Effector memory CD4-positive, alpha-beta T cell (primary cell): ENCODE measurements around the gene VPS4A.
"Not testable (repeated sequence)": the region's sequence is repeated elsewhere in the genome, so short reads cannot be mapped to it uniquely, and the experiment has no call there.

Source experiments
- DNase-seq, 3 donors: peaks; one replicate each; pipeline ENCODE4 v3.0.0-alpha.2; 2020
- H3K27ac ChIP-seq: 2 replicates; pipeline ENCODE4 v1.7.0; 2013; ENCODE audit warnings: mild to moderate bottlenecking, low read length, moderate library complexity; ENCODE audit not compliant: insufficient read depth, poor library complexity, severe bottlenecking
- H3K27me3 ChIP-seq: replicated peaks from 2 replicates; pipeline ENCODE4 v1.7.0; 2013; ENCODE audit warnings: mild to moderate bottlenecking, low read length; ENCODE audit not compliant: insufficient read depth, control insufficient read depth, poor library complexity, severe bottlenecking
- H3K36me3 ChIP-seq: 2 replicates; pipeline ENCODE4 v1.7.0; 2013; ENCODE audit warnings: mild to moderate bottlenecking, low read length, moderate library complexity; ENCODE audit not compliant: control insufficient read depth, insufficient read depth
- H3K4me1 ChIP-seq: 2 replicates; pipeline ENCODE4 v1.7.0; 2013; ENCODE audit warnings: low read length, mild to moderate bottlenecking; ENCODE audit not compliant: control insufficient read depth, insufficient read depth, poor library complexity, severe bottlenecking
- H3K4me3 ChIP-seq: 2 replicates; pipeline ENCODE4 v1.7.0; 2013; ENCODE audit warnings: low read length, low read depth, mild to moderate bottlenecking; ENCODE audit not compliant: insufficient read depth, poor library complexity, severe bottlenecking
- H3K9me3 ChIP-seq: 2 replicates; pipeline ENCODE4 v1.7.0; 2013; ENCODE audit warnings: mild to moderate bottlenecking, low read length, moderate library complexity; ENCODE audit not compliant: control insufficient read depth

The VPS4A gene

DNA sequence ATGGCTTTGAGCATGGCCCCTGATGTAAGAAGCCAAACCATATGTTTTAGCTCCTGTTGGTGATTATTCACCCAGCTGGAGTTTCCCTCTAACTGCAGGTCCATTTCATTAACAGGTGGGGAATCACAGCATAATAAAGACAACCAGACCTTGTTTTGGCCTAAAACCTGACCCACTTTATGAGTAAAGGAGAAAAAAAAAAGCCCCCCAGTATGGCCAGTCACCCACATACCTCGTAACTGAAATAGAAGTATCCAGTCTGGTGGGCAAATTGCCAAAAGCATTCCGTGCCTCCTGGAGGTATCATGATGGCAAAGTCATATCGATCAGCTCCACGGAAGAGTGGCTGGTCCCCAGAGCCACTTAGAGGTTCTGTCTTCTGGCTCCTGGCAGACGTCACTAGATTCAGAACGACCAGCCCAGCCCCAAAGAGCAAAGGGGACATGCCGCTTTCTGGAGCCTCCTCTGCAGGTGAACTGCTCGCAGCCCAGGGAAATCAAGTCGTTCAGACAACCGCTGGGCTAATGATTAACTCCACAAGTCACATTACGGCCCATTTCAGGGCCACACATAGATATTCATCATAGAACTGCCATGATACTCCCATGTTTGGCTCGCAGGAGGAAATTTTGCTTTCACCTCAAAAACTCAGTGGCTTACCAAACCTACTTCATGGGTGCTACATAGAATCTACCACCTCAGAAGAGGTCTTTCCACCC is 40.3 kb downstream of the VPS4A start, which contains the start of gene TMED6:
TSS of gene TMED6 (minus strand) at position 478 of the 719 bp plus-strand sequence. CDS start at position 445, 33 bp downstream.
- no peak within 1 kb of the TSS for H3K27ac ChIP-seq
- H3K4me1 ChIP-seq: no peaks in the 10 kb centered on the region
- peaks cover 25% of the 10 kb centered on the region for H3K36me3 ChIP-seq

DNA sequence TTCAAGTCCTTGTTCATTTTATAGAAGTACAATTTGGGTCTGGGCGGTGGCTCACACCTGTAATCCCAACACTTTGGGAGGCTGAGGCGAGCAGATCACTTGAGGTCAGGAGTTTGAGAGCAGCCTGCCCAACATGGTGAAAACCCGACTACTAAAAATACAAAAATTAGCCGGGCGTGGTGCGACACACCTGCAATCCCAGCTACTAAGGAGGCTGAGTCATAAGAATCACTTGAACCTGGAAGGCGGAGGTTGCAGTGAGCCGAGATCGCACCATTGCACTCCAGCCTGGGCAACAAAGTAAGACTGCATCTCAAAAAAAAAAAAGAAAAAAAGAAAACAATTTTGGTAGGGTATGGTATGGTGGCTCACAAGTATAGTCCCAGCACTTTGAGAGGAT is 48.9 kb downstream of the VPS4A start:
- H3K27ac ChIP-seq, H3K4me3 ChIP-seq, H3K27me3 ChIP-seq, H3K9me3 ChIP-seq, DNase-seq, H3K4me1 ChIP-seq: not testable (repeated sequence)
- peaks cover 36% of the 10 kb centered on the region for H3K36me3 ChIP-seq

More for the DNA sequence above, 40.3 kb downstream of the VPS4A start, which contains the start of gene TMED6:
- DNase-seq: no peak
- H3K9me3 ChIP-seq: no peaks in the 10 kb centered on the region
- H3K4me3 ChIP-seq: no peak within 1 kb of the TSS
- no peaks in the 10 kb centered on the region for H3K27me3 ChIP-seq

DNA sequence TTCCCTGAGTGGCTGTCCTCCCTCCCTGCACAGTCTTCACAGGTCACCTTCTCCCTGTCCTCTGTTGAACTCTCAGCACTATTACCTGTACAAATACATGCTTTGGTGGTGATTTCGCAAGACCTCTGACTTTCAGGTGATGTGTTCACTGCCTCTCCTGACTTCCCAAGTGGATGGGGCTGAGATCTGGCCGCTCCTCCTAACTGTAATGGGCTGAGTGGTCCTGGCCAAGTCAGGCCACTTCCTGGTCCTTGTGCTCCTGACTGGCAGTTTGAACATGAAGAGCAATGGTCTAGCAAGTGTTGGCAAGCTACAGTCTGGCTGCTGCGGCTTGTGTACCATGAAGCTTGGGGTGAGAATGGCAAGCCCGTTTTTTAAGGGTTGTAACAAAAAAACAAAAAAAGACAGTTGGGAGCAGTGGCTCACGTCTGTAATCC is 52.1 kb downstream of the VPS4A start:
- H3K4me3 ChIP-seq: no peak overlapping the region
- H3K27ac ChIP-seq: no peak overlapping the region
- H3K9me3 ChIP-seq: no peaks in the 10 kb centered on the region
- H3K27me3 ChIP-seq: no peaks in the 10 kb centered on the region
- DNase-seq: no peak
- peaks cover 45% of the 10 kb centered on the region for H3K36me3 ChIP-seq
- H3K4me1 ChIP-seq: no peaks in the 10 kb centered on the region

DNA sequence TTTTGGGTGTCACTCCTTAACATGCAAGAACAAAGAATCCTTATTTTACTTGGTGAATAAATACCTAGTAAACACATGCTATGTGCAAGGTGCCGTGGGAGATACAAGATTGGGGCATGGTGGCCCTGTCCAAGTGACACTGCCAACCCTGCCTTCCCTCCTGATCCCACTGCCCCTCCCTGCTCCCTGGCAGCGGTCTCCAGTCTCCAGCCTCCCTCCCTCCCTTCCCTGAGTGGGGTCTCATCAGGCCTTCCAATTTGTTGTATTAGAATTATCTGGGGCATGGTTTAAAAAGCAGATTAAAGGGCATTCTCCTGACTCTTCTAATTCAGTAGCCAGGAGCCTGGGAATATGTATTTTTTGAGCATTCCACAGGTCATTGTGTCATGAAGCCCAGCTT is 52.9 kb downstream of the VPS4A start:
- no peak for DNase-seq
- Histone ChIP-seq H3K9me3 (no peaks in the 10 kb centered on the region), H3K27ac (no peak overlapping the region), H3K4me3 (no peak overlapping the region), H3K27me3 (no peaks in the 10 kb centered on the region), H3K4me1 (no peaks in the 10 kb centered on the region), H3K36me3 (peaks cover 48% of the 10 kb centered on the region)

DNA sequence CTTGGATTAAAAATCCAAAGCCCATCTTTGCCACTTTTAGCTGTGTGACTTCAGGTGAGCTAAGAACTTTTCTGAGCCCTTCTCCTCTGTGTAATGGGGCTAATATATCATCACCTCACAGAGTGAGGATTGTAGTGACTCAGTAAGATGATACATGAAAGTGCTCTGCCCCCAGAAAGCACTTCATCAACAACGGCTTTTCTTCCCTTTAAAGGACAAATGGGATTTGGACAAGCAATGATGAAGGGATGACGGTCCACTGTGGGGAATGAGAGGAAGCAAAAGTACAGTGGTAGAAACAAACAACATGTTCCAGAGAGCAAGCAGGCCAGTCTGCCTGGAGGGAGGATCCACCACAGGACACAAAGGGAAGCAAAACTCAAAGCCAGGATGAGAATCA is 54.8 kb downstream of the VPS4A start:
- Histone ChIP-seq H3K9me3 (no peaks in the 10 kb centered on the region), H3K27me3 (no peaks in the 10 kb centered on the region), H3K36me3 (peaks cover 64% of the 10 kb centered on the region), H3K27ac (no peak overlapping the region), H3K4me3 (no peak overlapping the region), H3K4me1 (no peaks in the 10 kb centered on the region)
- no peak for DNase-seq

DNA sequence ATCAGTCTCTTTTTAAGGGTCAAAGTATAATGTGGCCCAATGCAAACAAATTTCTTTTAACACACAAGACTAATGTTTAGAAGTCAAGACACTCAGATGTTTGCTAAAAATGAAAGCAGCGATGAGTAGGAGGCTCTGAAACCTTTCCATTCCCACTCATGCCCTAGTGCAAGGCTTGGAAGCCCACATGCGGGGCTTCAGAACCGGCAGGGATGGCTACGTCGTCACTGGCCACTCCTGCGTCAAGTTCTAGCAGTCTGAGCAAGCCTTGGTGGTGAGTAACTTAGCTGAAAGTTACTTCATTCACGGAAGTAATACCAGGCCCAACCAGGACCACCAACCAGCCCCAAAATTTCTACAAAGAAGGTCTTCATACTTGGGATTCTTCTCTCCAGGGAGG is 55.3 kb downstream of the VPS4A start:
- no peaks in the 10 kb centered on the region for H3K4me1 ChIP-seq
- no peaks in the 10 kb centered on the region for H3K9me3 ChIP-seq
- H3K4me3 ChIP-seq: no peak overlapping the region
- no peak for DNase-seq
- H3K27me3 ChIP-seq: no peaks in the 10 kb centered on the region
- H3K27ac ChIP-seq: no peak overlapping the region
- peaks cover 66% of the 10 kb centered on the region for H3K36me3 ChIP-seq

DNA sequence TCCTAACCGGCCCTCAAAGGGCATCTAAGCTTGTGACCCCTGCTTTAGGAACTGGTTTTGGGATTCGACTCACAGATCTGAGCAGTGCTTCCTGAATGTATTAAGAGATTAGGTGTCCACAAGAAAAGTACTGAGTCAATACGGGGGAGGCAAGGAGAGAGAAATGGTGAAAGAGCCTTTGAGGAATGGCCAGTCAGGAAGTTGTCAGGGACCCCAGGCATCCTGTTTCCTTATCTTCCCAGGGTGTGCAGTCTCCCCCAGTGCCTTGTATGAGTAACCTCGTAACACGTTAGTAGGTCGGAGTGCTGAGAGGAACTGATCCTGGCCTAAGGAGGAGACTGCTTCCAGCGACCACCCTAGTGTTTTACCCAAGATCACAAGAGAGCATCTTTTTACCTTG is 56.8 kb downstream of the VPS4A start:
- Histone ChIP-seq H3K27ac (no peak overlapping the region), H3K4me3 (no peak overlapping the region), H3K9me3 (no peaks in the 10 kb centered on the region), H3K36me3 (peaks cover 70% of the 10 kb centered on the region), H3K4me1 (no peaks in the 10 kb centered on the region), H3K27me3 (no peaks in the 10 kb centered on the region)
- no peak for DNase-seq

DNA sequence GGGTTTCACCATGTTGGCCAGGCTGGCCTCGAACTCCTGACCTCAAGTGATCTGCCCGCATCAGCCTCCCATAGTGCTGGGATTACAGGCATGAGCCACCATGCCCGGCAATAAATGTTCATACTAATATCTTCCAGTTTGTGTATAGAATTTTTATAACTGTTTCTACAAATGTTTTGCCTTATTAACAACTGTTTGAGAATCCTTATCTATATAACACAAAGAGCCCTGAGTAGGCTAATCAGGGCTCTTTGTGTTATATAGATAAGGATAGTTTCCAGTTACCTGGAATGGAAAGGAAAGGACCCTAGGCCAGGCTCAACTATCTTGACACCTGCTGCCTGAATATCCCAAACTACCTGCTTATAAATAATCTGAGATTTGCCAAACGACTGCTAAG is 57.7 kb downstream of the VPS4A start:
- no peak overlapping the region for H3K27ac ChIP-seq
- no peaks in the 10 kb centered on the region for H3K4me1 ChIP-seq
- peaks cover 65% of the 10 kb centered on the region for H3K36me3 ChIP-seq
- H3K9me3 ChIP-seq: no peaks in the 10 kb centered on the region
- H3K4me3 ChIP-seq: no peak overlapping the region
- DNase-seq: no peak
- H3K27me3 ChIP-seq: no peaks in the 10 kb centered on the region

DNA sequence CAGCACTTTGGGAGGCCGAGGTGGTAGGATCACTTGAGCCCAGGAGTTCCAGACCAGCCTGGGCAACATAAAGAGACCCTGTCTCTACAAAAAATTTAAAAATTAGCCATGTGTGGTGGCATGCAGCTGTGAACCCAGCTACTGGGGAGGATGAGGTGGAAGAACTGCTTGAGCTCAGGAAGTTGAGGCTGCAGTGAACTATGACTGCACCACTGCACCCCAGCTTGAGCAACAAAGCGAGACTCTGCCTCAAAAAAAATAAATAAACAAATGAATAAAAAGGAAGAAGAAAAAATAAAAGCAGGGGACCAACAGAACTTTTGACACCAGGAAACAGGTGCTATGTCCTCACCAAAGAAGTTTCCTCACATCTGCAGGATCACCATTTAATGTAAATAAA is 60.4 kb downstream of the VPS4A start:
- Histone ChIP-seq H3K4me3 (no peak overlapping the region), H3K4me1 (no peaks in the 10 kb centered on the region), H3K27me3 (no peaks in the 10 kb centered on the region), H3K36me3 (peaks cover 43% of the 10 kb centered on the region), H3K27ac (no peak overlapping the region), H3K9me3 (no peaks in the 10 kb centered on the region)
- no peak for DNase-seq

DNA sequence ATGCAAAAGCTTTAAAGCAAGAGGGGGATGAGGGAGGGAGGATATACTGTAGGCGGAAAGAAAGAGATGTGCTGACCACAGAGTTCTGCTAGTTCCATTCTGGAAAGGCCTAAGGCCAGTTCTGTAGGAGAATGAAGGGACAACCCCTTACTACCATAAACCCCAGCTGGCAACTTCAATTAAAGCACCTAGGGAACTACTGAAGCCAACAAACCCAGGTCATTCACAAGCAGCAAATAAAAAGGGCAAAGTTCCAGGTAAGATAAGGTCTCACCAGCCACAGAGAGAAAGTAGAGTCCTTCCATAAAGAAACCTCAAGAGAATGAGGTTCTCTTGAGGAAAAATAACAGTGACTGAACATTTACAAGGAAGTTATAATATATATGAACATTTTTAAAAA is 61.9 kb downstream of the VPS4A start:
- no peaks in the 10 kb centered on the region for H3K4me1 ChIP-seq
- no peak for DNase-seq

More for the DNA sequence above, 61.9 kb downstream of the VPS4A start:
- no peak overlapping the region for H3K27ac ChIP-seq
- H3K9me3 ChIP-seq: no peaks in the 10 kb centered on the region
- peaks cover 32% of the 10 kb centered on the region for H3K36me3 ChIP-seq
- no peak overlapping the region for H3K4me3 ChIP-seq
- H3K27me3 ChIP-seq: no peaks in the 10 kb centered on the region
